Uterus (tissue), 2 donors: ENCODE results near the gene PARP4.
"Not testable (repeated sequence)": the region's sequence is repeated elsewhere in the genome, so short reads cannot be mapped to it uniquely, and the experiment has no call there.

ENCODE experiments used
- POLR2A ChIP-seq, 2 donors: fragments of 450-650 bp; IDR thresholded peaks; one replicate each; pipeline ENCODE4 v1.6.1; 2016; ENCODE audit warnings: antibody characterized with exemption in 2 of 2, mild to moderate bottlenecking in 1 of 2, moderate library complexity in 1 of 2
- TF ChIP-seq, protein P1 (sequence below), 4 experiments: fragments of 200-600 bp in 2 of 4; fragments of 450-650 bp in 2 of 4; sonication (generic) in 2 of 4; IDR thresholded peaks; one replicate each; pipeline ENCODE4 v1.5.1; 2016 to 2019; ENCODE audit warnings: antibody characterized with exemption in 4 of 4, mild to moderate bottlenecking in 2 of 4, moderate library complexity in 1 of 4

DNA sequence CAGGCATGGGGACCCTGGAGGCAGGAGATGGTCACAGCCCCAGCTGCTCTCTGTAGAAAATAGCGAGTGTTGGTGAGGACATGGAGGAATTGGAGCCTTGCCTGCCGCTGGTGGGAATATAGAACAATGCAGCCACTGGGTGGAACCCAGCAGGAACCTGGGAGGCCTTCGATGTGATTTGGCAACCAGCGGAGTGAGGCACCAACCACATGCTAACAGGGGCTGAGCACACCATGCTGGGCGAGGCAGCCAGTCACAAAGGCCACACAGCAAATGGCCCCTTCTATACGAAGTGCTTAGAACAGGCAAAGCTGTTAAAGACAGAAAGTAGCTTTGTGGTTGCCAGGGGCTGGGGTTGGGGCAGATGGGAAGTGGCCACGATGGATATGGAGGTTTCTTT is 123.8 kb downstream of the PARP4 start:
- TF ChIP-seq POLR2A (IDR thresholded peaks at IDR 0.05): not testable (repeated sequence)
- TF ChIP-seq, protein P1, sequence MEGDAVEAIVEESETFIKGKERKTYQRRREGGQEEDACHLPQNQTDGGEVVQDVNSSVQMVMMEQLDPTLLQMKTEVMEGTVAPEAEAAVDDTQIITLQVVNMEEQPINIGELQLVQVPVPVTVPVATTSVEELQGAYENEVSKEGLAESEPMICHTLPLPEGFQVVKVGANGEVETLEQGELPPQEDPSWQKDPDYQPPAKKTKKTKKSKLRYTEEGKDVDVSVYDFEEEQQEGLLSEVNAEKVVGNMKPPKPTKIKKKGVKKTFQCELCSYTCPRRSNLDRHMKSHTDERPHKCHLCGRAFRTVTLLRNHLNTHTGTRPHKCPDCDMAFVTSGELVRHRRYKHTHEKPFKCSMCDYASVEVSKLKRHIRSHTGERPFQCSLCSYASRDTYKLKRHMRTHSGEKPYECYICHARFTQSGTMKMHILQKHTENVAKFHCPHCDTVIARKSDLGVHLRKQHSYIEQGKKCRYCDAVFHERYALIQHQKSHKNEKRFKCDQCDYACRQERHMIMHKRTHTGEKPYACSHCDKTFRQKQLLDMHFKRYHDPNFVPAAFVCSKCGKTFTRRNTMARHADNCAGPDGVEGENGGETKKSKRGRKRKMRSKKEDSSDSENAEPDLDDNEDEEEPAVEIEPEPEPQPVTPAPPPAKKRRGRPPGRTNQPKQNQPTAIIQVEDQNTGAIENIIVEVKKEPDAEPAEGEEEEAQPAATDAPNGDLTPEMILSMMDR (IDR thresholded peaks at IDR 0.05): not testable (repeated sequence)
